Kidney epithelial cell (primary cell): ENCODE data around the gene KPNB1. TPM values are rescaled to one million over a fixed set of nuclear protein-coding genes. Genes with fewer than 3 reads are reported as not detected.

Experiments used
- DNase-seq: peaks from one replicate; pipeline ENCODE4 v3.0.0-alpha.2; 2010; ENCODE audit warnings: low read depth
- H3K27me3 ChIP-seq: 2 replicates; pipeline ENCODE4 v1.6.0; 2011; ENCODE audit warnings: low read length; ENCODE audit not compliant: control insufficient read depth, insufficient read depth
- H3K36me3 ChIP-seq: 2 replicates; pipeline ENCODE4 v1.5.1; 2011; ENCODE audit warnings: low read length; ENCODE audit not compliant: control insufficient read depth, insufficient read depth
- H3K4me3 ChIP-seq: 2 replicates; pipeline ENCODE4 v1.5.1; 2011; ENCODE audit warnings: low read depth, mild to moderate bottlenecking, control low read depth, low read length
- CTCF ChIP-seq: IDR thresholded peaks from 2 replicates; pipeline ENCODE4 v1.5.1; 2011; ENCODE audit warnings: mild to moderate bottlenecking, moderate library complexity, low read length, control low read depth, inconsistent platforms; ENCODE audit not compliant: insufficient read depth, poor library complexity, severe bottlenecking
- total RNA-seq: library from RNA; depleted of rRNA; stranded (reverse); fragments of >200 nt; gene quantifications from 2 replicates; pipeline ENCODE4 v1.2.3, GENCODE V29; 2015

Gene KPNB1
- total RNA-seq, 1 donor from 2014 or later, result 249 TPM

GRCh38 chr17:47713980-47714700 lies 64.4 kb downstream of the KPNB1 start:
- DNase-seq, result no peak
- peaks cover 21% of the 10 kb centered on the region for H3K27me3 ChIP-seq
- no peak overlapping the region for H3K4me3 ChIP-seq
- TF ChIP-seq CTCF, result no peak
- H3K36me3 ChIP-seq, result no peaks in the 10 kb centered on the region

DNA sequence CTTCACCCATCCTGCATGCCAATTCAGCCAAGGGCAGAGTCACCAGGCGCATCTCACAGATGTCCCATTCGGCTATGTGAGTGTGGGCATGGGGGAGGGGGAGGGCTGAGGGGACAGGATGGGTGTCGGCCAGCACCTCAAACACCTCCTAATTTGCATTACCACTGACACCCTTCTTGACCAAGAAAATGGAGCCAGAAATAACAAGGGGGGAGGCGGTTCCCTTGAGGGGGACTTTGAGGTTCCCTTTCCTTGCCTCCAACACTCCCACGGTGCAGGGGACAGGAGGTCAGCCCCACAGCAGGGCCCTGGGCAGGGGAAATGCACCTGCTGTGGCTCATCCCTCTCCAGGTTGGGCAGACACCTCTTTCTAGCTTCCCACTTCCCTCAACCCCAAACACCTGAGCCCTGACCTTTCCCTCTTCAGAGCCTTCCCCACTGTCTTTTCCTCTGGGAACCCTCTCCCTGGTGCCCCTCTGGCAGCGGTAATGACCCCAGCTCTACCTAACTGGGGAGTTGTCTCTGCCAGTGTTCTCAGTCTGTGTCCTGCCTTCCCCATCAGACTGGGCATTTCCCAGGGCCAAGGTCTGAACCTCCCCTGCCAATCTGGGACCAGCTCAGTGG lies 65.2 kb downstream of the KPNB1 start:
- no peak for DNase-seq
- Histone ChIP-seq H3K27me3 (peaks cover 21% of the 10 kb centered on the region), H3K4me3 (no peak overlapping the region), H3K36me3 (no peaks in the 10 kb centered on the region)
- no peak for TF ChIP-seq CTCF

DNA sequence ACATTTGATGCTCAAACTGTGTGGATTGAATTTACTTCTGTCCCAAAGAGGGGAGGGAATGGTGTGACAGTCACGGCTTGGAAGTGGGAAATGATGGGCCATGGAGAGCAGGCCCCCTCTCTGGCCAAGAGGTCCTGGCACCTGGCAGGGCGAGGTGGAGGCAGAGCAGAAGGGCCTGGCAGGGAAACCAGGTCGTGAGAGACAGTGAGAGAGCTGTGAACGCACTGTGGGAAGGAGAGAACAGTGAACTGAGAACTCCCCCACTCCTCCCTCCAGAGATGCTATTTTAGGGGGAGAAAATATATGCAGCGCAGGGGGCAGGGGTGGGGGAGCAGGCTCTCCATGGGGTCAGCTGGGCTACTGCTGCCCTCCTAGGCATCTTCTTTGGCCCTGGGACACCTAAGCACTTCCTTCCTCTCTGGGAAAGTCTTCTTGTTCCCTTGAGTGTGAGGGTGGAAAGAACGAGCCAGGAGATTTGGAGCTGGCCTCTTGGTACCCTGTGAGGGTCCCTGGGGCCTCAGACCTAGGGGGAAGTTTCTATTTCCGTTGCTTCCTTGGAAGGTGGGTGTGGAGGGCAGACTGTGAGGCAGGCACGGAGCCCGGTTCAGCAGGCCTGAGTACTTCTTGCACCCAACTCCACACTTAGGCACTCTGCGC lies 66.1 kb downstream of the KPNB1 start:
- H3K4me3 ChIP-seq, result no peak overlapping the region
- peaks cover 24% of the 10 kb centered on the region for H3K27me3 ChIP-seq
- H3K36me3 ChIP-seq, result no peaks in the 10 kb centered on the region
- no peak for TF ChIP-seq CTCF
- DNase-seq, result no peak

- Histone ChIP-seq H3K27me3 (peaks cover 28% of the 10 kb centered on the region), H3K4me3 (no peak overlapping the region), H3K36me3 (no peaks in the 10 kb centered on the region)
- no peak for TF ChIP-seq CTCF
- no peak for DNase-seq
Measured at GRCh38 chr17:47716375-47716774, 66.7 kb downstream of the KPNB1 start.

DNA sequence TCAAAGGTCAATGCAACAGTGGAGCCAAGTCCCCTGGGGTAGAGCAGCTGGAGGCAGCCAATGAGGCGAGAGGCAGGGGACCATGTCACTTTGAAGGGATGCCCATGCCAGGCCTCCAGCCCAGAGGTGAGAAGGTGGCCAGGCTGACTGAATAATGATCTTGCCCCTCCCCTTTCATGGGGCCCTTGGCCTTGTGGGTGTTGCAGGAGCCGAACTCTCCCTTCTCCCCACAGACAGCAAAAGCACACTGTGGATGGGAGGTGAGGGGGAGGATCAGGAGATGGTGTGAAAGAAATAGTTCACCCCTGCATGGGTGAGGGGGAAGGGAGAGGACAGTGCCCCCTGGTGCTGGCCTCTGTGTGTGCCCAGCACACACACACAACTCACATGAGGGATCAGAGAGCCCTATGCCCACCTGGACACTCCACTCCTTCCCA lies 67.6 kb downstream of the KPNB1 start:
- H3K4me3 ChIP-seq, result no peak overlapping the region
- DNase-seq, result no peak
- peak; percentile 55 for TF ChIP-seq CTCF
- peaks cover 36% of the 10 kb centered on the region for H3K27me3 ChIP-seq
- no peaks in the 10 kb centered on the region for H3K36me3 ChIP-seq
